GM23338 (cell line): ENCODE data around the gene NAALADL2. TPM values are rescaled to one million over a fixed set of nuclear protein-coding genes. Genes with fewer than 3 reads are reported as not detected.

Experiments used
- ATAC-seq: fragments of 200-7000 bp; cut with Tn5 transposase; 3 replicates; pipeline ENCODE4 v1.9.1; 2020
- DNase-seq: peaks from one replicate; pipeline ENCODE4 v3.0.0-alpha.2; 2015; ENCODE audit warnings: low spot score
- H2AFZ ChIP-seq: fragments of 200-600 bp; sonication (generic); 2 replicates; pipeline ENCODE4 v1.8.0; 2016; ENCODE audit warnings: antibody characterized with exemption, mild to moderate bottlenecking, moderate library complexity
- H3F3A ChIP-seq: fragments of 200-600 bp; sonication (generic); replicated peaks from 2 replicates; pipeline ENCODE4 v1.8.0; 2017; ENCODE audit warnings: antibody characterized with exemption, mixed run types, low read depth
- H3K27ac ChIP-seq: fragments of 200-600 bp; sonication (generic); 2 replicates; pipeline ENCODE4 v1.6.1; 2016; ENCODE audit warnings: low read depth
- H3K27me3 ChIP-seq: fragments of 200-600 bp; sonication (generic); 2 replicates; pipeline ENCODE4 v1.8.0; 2016; ENCODE audit warnings: mild to moderate bottlenecking, mixed run types, moderate library complexity; ENCODE audit not compliant: insufficient read depth
- H3K36me3 ChIP-seq: fragments of 200-600 bp; sonication (generic); 2 replicates; pipeline ENCODE4 v1.8.0; 2016; ENCODE audit warnings: mild to moderate bottlenecking; ENCODE audit not compliant: insufficient read depth
- H3K4me1 ChIP-seq: fragments of 200-600 bp; sonication (generic); 2 replicates; pipeline ENCODE4 v1.8.0; 2016; ENCODE audit warnings: mild to moderate bottlenecking, moderate library complexity; ENCODE audit not compliant: insufficient read depth
- H3K4me2 ChIP-seq: fragments of 200-600 bp; sonication (generic); 2 replicates; pipeline ENCODE4 v1.7.1; 2017; ENCODE audit warnings: mixed run types
- H3K4me3 ChIP-seq: fragments of 200-600 bp; sonication (generic); 2 replicates; pipeline ENCODE4 v1.6.1; 2016; ENCODE audit warnings: mixed run types
- H3K79me2 ChIP-seq: fragments of 200-600 bp; sonication (generic); replicated peaks from 2 replicates; pipeline ENCODE4 v1.8.0; 2017; ENCODE audit warnings: mild to moderate bottlenecking; ENCODE audit not compliant: insufficient read depth
- H3K9me2 ChIP-seq: fragments of 200-600 bp; sonication (generic); 2 replicates; pipeline ENCODE4 v1.8.0; 2017; ENCODE audit not compliant: insufficient read depth
- H4K20me1 ChIP-seq: fragments of 200-600 bp; sonication (generic); replicated peaks from 2 replicates; pipeline ENCODE4 v1.8.0; 2017; ENCODE audit warnings: mild to moderate bottlenecking; ENCODE audit not compliant: insufficient read depth
- H3K27ac Mint-ChIP-seq: 2 replicates; pipeline ENCODE4 v1.8.0; 2020; ENCODE audit warnings: inconsistent platforms, mild to moderate bottlenecking, moderate library complexity, mixed read lengths
- H3K27me3 Mint-ChIP-seq: 3 replicates; pipeline ENCODE4 v1.8.0; 2022; ENCODE audit warnings: low read depth, mild to moderate bottlenecking, moderate library complexity, mixed read lengths, inconsistent platforms; ENCODE audit not compliant: insufficient read depth, poor library complexity
- H3K36me3 Mint-ChIP-seq: 3 replicates; pipeline ENCODE4 v1.8.0; 2021; ENCODE audit warnings: low read depth, mild to moderate bottlenecking, inconsistent platforms, moderate library complexity, mixed read lengths
- H3K4me1 Mint-ChIP-seq: 3 replicates; pipeline ENCODE4 v1.8.0; 2020; ENCODE audit warnings: mild to moderate bottlenecking, inconsistent platforms, mixed read lengths
- H3K4me3 Mint-ChIP-seq: 3 replicates; pipeline ENCODE4 v1.8.0; 2021; ENCODE audit warnings: moderate library complexity, mild to moderate bottlenecking, inconsistent platforms, mixed read lengths
- H3K9me3 Mint-ChIP-seq: 3 replicates; pipeline ENCODE4 v1.8.0; 2020; ENCODE audit warnings: moderate library complexity, mild to moderate bottlenecking, inconsistent platforms, mixed read lengths
- CREB1 ChIP-seq: fragments of 250-450 bp; sonication (Bioruptor Pico); IDR thresholded peaks from 2 replicates; pipeline ENCODE4 v1.5.0; 2020; ENCODE audit warnings: low read depth, mild to moderate bottlenecking, moderate library complexity
- EZH2 ChIP-seq: fragments of 200-600 bp; sonication (generic); IDR thresholded peaks from one replicate; pipeline ENCODE4 v1.8.0; 2017; ENCODE audit warnings: antibody characterized with exemption, mild to moderate bottlenecking, low read depth; ENCODE audit not compliant: unreplicated experiment
- EZH2phosphoT487 ChIP-seq: fragments of 200-600 bp; sonication (generic); IDR thresholded peaks from one replicate; pipeline ENCODE4 v1.8.1; 2018; ENCODE audit warnings: antibody characterized with exemption; ENCODE audit not compliant: unreplicated experiment
- JUNB ChIP-seq: IDR thresholded peaks from one replicate; pipeline ENCODE4 v1.6.1; 2016; ENCODE audit warnings: antibody characterized with exemption; ENCODE audit not compliant: unreplicated experiment
- NANOG ChIP-seq: IDR thresholded peaks from 2 replicates; pipeline ENCODE4 v1.6.1; 2016; ENCODE audit warnings: antibody characterized with exemption, borderline replicate concordance
- POLR2AphosphoS5 ChIP-seq: IDR thresholded peaks from 2 replicates; pipeline ENCODE4 v1.6.1; 2016; ENCODE audit warnings: antibody characterized with exemption, low read depth
- STAT1 ChIP-seq: IDR thresholded peaks from one replicate; pipeline ENCODE4 v1.6.1; 2016; ENCODE audit warnings: antibody characterized with exemption; ENCODE audit not compliant: unreplicated experiment
- ZNF114 ChIP-seq: fragments of 250-450 bp; sonication (Bioruptor Pico); IDR thresholded peaks from 2 replicates; pipeline ENCODE4 v1.5.0; 2020; ENCODE audit warnings: mild to moderate bottlenecking, moderate library complexity
- ZNF331 ChIP-seq: fragments of 250-450 bp; sonication (Bioruptor Pico); IDR thresholded peaks from 2 replicates; pipeline ENCODE4 v1.5.0; 2020; ENCODE audit warnings: low read depth, mild to moderate bottlenecking, moderate library complexity
- polyA plus RNA-seq: library from polyadenylated mRNA; unstranded; fragments of >200 nt; fragmentation: Nextera tagmentation; extraction: Ambion mirVana; gene quantifications from 2 replicates; pipeline ENCODE4 v1.2.1, GENCODE V29; 2016
- total RNA-seq: library from RNA; depleted of rRNA; stranded (reverse); fragments of >200 nt; shearing (Covaris generic); gene quantifications from 2 replicates; pipeline ENCODE4 v1.2.3, GENCODE V29; 2014
- TF ChIP-seq, protein P1 (sequence below): IDR thresholded peaks from one replicate; pipeline ENCODE4 v1.6.1; 2018; ENCODE audit warnings: antibody characterized with exemption; ENCODE audit not compliant: unreplicated experiment
- TF ChIP-seq, protein P2 (sequence below): IDR thresholded peaks from 2 replicates; pipeline ENCODE4 v1.6.1; 2016; ENCODE audit warnings: antibody characterized with exemption
- TF ChIP-seq, protein P3 (sequence below): fragments of 250-450 bp; sonication (Bioruptor Pico); IDR thresholded peaks from 2 replicates; pipeline ENCODE4 v1.5.0; 2020; ENCODE audit warnings: mild to moderate bottlenecking, moderate library complexity
- TF ChIP-seq, protein P4 (sequence below), 2 experiments: fragments of 200-600 bp in 1 of 2; sonication (generic) in 1 of 2; conservative IDR thresholded peaks; 2 replicates each; pipeline versions ENCODE4 v1.5.1 to v1.6.1; 2016 to 2017; ENCODE audit warnings: antibody characterized with exemption in 2 of 2, low read depth in 2 of 2, mild to moderate bottlenecking in 2 of 2, moderate library complexity in 1 of 2

The NAALADL2 gene
- total and polyA plus RNA-seq, 2 experiments from 2014 or later, result 1.6 to 2.6 TPM

DNA sequence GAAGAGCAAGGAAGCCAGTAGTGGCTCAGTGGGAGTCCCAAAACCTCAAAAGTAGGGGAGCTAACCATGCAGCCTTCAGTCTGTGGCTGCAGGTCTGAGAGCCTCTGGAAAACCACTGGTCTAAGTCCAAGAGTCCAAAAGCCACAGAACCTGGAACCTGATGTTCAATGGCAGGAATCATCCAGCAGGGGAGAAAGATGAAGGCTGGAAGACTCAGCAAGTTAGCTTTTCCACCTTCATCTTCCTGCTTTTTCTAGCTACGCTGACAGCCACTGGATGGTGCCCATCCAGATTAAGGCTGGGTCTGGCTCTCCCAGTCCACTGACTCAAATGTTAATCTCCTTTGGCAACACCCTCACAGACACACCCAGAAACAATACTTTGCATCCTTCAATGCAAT is 626.3 kb downstream of the NAALADL2 start:
- Histone ChIP-seq H3K4me3 (no peak overlapping the region), H3K4me1 (no peaks in the 10 kb centered on the region), H2AFZ (peak overlapping the region; percentile 24; the same call in 1 of the 2 replicates), H4K20me1 (no peaks in the 10 kb centered on the region), H3K36me3 (no peaks in the 10 kb centered on the region), H3K27ac (no peak overlapping the region), H3F3A (no peaks in the 10 kb centered on the region), H3K9me2 (0 out of 2 replicates have a peak, but pooled peaks cover 3% of the 10 kb centered on the region), H3K27me3 (no peaks in the 10 kb centered on the region), H3K4me2 (no peak overlapping the region), H3K79me2 (no peaks in the 10 kb centered on the region)
- peak; percentile 17 for DNase-seq
- H3K4me3 Mint-ChIP-seq, result no peak overlapping the region
- TF ChIP-seq, protein P1, sequence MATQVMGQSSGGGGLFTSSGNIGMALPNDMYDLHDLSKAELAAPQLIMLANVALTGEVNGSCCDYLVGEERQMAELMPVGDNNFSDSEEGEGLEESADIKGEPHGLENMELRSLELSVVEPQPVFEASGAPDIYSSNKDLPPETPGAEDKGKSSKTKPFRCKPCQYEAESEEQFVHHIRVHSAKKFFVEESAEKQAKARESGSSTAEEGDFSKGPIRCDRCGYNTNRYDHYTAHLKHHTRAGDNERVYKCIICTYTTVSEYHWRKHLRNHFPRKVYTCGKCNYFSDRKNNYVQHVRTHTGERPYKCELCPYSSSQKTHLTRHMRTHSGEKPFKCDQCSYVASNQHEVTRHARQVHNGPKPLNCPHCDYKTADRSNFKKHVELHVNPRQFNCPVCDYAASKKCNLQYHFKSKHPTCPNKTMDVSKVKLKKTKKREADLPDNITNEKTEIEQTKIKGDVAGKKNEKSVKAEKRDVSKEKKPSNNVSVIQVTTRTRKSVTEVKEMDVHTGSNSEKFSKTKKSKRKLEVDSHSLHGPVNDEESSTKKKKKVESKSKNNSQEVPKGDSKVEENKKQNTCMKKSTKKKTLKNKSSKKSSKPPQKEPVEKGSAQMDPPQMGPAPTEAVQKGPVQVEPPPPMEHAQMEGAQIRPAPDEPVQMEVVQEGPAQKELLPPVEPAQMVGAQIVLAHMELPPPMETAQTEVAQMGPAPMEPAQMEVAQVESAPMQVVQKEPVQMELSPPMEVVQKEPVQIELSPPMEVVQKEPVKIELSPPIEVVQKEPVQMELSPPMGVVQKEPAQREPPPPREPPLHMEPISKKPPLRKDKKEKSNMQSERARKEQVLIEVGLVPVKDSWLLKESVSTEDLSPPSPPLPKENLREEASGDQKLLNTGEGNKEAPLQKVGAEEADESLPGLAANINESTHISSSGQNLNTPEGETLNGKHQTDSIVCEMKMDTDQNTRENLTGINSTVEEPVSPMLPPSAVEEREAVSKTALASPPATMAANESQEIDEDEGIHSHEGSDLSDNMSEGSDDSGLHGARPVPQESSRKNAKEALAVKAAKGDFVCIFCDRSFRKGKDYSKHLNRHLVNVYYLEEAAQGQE, result no peak
- no peak for TF ChIP-seq NANOG
- TF ChIP-seq ZNF114, result no peak
- no peak for TF ChIP-seq JUNB
- TF ChIP-seq, protein P2, sequence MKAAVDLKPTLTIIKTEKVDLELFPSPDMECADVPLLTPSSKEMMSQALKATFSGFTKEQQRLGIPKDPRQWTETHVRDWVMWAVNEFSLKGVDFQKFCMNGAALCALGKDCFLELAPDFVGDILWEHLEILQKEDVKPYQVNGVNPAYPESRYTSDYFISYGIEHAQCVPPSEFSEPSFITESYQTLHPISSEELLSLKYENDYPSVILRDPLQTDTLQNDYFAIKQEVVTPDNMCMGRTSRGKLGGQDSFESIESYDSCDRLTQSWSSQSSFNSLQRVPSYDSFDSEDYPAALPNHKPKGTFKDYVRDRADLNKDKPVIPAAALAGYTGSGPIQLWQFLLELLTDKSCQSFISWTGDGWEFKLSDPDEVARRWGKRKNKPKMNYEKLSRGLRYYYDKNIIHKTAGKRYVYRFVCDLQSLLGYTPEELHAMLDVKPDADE, result no peak
- TF ChIP-seq POLR2AphosphoS5, result no peak
- TF ChIP-seq EZH2phosphoT487, result no peak
- no peak for TF ChIP-seq EZH2
- TF ChIP-seq STAT1, result no peak
- no peak for TF ChIP-seq ZNF331 (CRISPR knock-in tag)
- TF ChIP-seq, protein P3, sequence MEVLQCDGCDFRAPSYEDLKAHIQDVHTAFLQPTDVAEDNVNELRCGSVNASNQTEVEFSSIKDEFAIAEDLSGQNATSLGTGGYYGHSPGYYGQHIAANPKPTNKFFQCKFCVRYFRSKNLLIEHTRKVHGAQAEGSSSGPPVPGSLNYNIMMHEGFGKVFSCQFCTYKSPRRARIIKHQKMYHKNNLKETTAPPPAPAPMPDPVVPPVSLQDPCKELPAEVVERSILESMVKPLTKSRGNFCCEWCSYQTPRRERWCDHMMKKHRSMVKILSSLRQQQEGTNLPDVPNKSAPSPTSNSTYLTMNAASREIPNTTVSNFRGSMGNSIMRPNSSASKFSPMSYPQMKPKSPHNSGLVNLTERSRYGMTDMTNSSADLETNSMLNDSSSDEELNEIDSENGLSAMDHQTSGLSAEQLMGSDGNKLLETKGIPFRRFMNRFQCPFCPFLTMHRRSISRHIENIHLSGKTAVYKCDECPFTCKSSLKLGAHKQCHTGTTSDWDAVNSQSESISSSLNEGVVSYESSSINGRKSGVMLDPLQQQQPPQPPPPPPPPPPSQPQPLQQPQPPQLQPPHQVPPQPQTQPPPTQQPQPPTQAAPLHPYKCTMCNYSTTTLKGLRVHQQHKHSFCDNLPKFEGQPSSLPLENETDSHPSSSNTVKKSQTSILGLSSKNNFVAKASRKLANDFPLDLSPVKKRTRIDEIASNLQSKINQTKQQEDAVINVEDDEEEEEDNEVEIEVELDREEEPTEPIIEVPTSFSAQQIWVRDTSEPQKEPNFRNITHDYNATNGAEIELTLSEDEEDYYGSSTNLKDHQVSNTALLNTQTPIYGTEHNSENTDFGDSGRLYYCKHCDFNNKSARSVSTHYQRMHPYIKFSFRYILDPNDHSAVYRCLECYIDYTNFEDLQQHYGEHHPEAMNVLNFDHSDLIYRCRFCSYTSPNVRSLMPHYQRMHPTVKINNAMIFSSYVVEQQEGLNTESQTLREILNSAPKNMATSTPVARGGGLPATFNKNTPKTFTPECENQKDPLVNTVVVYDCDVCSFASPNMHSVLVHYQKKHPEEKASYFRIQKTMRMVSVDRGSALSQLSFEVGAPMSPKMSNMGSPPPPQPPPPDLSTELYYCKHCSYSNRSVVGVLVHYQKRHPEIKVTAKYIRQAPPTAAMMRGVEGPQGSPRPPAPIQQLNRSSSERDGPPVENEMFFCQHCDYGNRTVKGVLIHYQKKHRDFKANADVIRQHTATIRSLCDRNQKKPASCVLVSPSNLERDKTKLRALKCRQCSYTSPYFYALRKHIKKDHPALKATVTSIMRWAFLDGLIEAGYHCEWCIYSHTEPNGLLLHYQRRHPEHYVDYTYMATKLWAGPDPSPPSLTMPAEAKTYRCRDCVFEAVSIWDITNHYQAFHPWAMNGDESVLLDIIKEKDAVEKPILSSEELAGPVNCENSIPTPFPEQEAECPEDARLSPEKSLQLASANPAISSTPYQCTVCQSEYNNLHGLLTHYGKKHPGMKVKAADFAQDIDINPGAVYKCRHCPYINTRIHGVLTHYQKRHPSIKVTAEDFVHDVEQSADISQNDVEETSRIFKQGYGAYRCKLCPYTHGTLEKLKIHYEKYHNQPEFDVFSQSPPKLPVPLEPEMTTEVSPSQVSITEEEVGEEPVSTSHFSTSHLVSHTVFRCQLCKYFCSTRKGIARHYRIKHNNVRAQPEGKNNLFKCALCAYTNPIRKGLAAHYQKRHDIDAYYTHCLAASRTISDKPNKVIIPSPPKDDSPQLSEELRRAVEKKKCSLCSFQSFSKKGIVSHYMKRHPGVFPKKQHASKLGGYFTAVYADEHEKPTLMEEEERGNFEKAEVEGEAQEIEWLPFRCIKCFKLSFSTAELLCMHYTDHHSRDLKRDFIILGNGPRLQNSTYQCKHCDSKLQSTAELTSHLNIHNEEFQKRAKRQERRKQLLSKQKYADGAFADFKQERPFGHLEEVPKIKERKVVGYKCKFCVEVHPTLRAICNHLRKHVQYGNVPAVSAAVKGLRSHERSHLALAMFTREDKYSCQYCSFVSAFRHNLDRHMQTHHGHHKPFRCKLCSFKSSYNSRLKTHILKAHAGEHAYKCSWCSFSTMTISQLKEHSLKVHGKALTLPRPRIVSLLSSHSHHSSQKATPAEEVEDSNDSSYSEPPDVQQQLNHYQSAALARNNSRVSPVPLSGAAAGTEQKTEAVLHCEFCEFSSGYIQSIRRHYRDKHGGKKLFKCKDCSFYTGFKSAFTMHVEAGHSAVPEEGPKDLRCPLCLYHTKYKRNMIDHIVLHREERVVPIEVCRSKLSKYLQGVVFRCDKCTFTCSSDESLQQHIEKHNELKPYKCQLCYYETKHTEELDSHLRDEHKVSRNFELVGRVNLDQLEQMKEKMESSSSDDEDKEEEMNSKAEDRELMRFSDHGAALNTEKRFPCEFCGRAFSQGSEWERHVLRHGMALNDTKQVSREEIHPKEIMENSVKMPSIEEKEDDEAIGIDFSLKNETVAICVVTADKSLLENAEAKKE (CRISPR knock-in tag), result no peak
- TF ChIP-seq, protein P4, sequence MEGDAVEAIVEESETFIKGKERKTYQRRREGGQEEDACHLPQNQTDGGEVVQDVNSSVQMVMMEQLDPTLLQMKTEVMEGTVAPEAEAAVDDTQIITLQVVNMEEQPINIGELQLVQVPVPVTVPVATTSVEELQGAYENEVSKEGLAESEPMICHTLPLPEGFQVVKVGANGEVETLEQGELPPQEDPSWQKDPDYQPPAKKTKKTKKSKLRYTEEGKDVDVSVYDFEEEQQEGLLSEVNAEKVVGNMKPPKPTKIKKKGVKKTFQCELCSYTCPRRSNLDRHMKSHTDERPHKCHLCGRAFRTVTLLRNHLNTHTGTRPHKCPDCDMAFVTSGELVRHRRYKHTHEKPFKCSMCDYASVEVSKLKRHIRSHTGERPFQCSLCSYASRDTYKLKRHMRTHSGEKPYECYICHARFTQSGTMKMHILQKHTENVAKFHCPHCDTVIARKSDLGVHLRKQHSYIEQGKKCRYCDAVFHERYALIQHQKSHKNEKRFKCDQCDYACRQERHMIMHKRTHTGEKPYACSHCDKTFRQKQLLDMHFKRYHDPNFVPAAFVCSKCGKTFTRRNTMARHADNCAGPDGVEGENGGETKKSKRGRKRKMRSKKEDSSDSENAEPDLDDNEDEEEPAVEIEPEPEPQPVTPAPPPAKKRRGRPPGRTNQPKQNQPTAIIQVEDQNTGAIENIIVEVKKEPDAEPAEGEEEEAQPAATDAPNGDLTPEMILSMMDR (conservative IDR thresholded peaks at IDR 0.05; ENCODE audit: low read depth in 2 of 2), result no peak; a peak in 1 of 4 replicates
- no peak for TF ChIP-seq CREB1
- H3K27ac Mint-ChIP-seq, result no peak overlapping the region
- no peaks in the 10 kb centered on the region for H3K9me3 Mint-ChIP-seq
- no peaks in the 10 kb centered on the region for H3K4me1 Mint-ChIP-seq
- H3K27me3 Mint-ChIP-seq, result no peaks in the 10 kb centered on the region
- H3K36me3 Mint-ChIP-seq, result no peaks in the 10 kb centered on the region
- no peak for ATAC-seq
